HG03108 (cell line): ENCODE data around the gene ENOX1.

ENCODE experiments used
- ATAC-seq: cut with Tn5 transposase; IDR thresholded peaks from one replicate; pipeline ENCODE4 v1.9.1; 2021; ENCODE audit warnings: moderate library complexity; ENCODE audit not compliant: unreplicated experiment

The ENOX1 gene

GRCh38 chr13:43297967-43298678 is 488.6 kb downstream of the ENOX1 start:
- no peak for ATAC-seq

- no peak for ATAC-seq
Measured at GRCh38 chr13:43295825-43296564, 490.8 kb downstream of the ENOX1 start.

GRCh38 chr13:43295321-43295720 is 491.5 kb downstream of the ENOX1 start:
- no peak for ATAC-seq

- no peak for ATAC-seq
Measured at GRCh38 chr13:43294412-43294811, 492.4 kb downstream of the ENOX1 start.

GRCh38 chr13:43293986-43294385 is 492.8 kb downstream of the ENOX1 start:
- no peak for ATAC-seq

GRCh38 chr13:43293561-43293960 is 493.2 kb downstream of the ENOX1 start:
- ATAC-seq = no peak

- no peak for ATAC-seq
Measured at GRCh38 chr13:43293008-43293407, 493.8 kb downstream of the ENOX1 start.

- ATAC-seq = no peak
Measured at GRCh38 chr13:43291287-43292060, 495.3 kb downstream of the ENOX1 start.

- ATAC-seq = no peak
Measured at GRCh38 chr13:43289470-43290255, 497.1 kb downstream of the ENOX1 start.

- no peak for ATAC-seq
Measured at GRCh38 chr13:43286751-43287150, 500.0 kb downstream of the ENOX1 start.

- no peak for ATAC-seq
Measured at GRCh38 chr13:43285933-43286597, 500.7 kb downstream of the ENOX1 start.

GRCh38 chr13:43284162-43284561 is 502.6 kb downstream of the ENOX1 start:
- no peak for ATAC-seq

- ATAC-seq = no peak
Measured at GRCh38 chr13:43279696-43280095, 507.1 kb downstream of the ENOX1 start.

GRCh38 chr13:43278127-43278526 is 508.6 kb downstream of the ENOX1 start:
- no peak for ATAC-seq

GRCh38 chr13:43277142-43277541 is 509.6 kb downstream of the ENOX1 start:
- no peak for ATAC-seq

GRCh38 chr13:43274881-43275280 is 511.9 kb downstream of the ENOX1 start:
- no peak for ATAC-seq

- ATAC-seq = no peak
Measured at GRCh38 chr13:43273362-43273761, 513.4 kb downstream of the ENOX1 start.

GRCh38 chr13:43272851-43273250 is 513.9 kb downstream of the ENOX1 start:
- ATAC-seq = no peak

GRCh38 chr13:43271152-43271551 is 515.6 kb downstream of the ENOX1 start:
- no peak for ATAC-seq

- ATAC-seq = no peak
Measured at GRCh38 chr13:43270130-43270830, 516.5 kb downstream of the ENOX1 start.
